Mesendoderm (in vitro differentiated cells): ENCODE results near the gene TTC33.

ENCODE experiments used
- DNase-seq: peaks from one replicate; pipeline ENCODE4 v3.0.0; 2013
- H2AK5ac ChIP-seq: 2 replicates; pipeline ENCODE4 v1.6.1; 2013; ENCODE audit warnings: low read length, inconsistent platforms
- H2BK120ac ChIP-seq: 2 replicates; pipeline ENCODE4 v1.6.1; 2013; ENCODE audit warnings: low read depth, mild to moderate bottlenecking, low read length, moderate library complexity, mixed read lengths
- H2BK15ac ChIP-seq: replicated peaks from 2 replicates; pipeline ENCODE4 v1.6.1; 2013; ENCODE audit warnings: low read depth, mild to moderate bottlenecking, moderate library complexity
- H2BK5ac ChIP-seq: 2 replicates; pipeline ENCODE4 v1.6.1; 2013; ENCODE audit warnings: low read length, inconsistent platforms
- H3K18ac ChIP-seq: 2 replicates; pipeline ENCODE4 v1.6.1; 2013; ENCODE audit warnings: mild to moderate bottlenecking, low read length, mixed read lengths
- H3K23ac ChIP-seq: one replicate; pipeline ENCODE4 v1.6.1; 2013; ENCODE audit warnings: low read length
- H3K27ac ChIP-seq: 2 replicates; pipeline ENCODE4 v1.5.1; 2013; ENCODE audit warnings: low read depth, mild to moderate bottlenecking, inconsistent platforms, low read length, moderate library complexity
- H3K27me3 ChIP-seq: 2 replicates; pipeline ENCODE4 v1.6.1; 2013; ENCODE audit warnings: low read length, control low read depth, mild to moderate bottlenecking, inconsistent platforms; ENCODE audit not compliant: insufficient read depth, poor library complexity
- H3K36me3 ChIP-seq: 2 replicates; pipeline ENCODE4 v1.6.1; 2013; ENCODE audit warnings: low read length, inconsistent platforms; ENCODE audit not compliant: control insufficient read depth, insufficient read depth
- H3K4ac ChIP-seq: one replicate; pipeline ENCODE4 v1.6.1; 2013; ENCODE audit warnings: low read depth, mild to moderate bottlenecking, low read length, moderate library complexity
- H3K4me1 ChIP-seq: 2 replicates; pipeline ENCODE4 v1.6.1; 2013; ENCODE audit warnings: low read depth, low read length, inconsistent platforms; ENCODE audit not compliant: control insufficient read depth
- H3K4me2 ChIP-seq: 2 replicates; pipeline ENCODE4 v1.6.1; 2013; ENCODE audit warnings: low read length
- H3K4me3 ChIP-seq: 2 replicates; pipeline ENCODE4 v1.5.1; 2013; ENCODE audit warnings: mild to moderate bottlenecking, low read length
- H3K56ac ChIP-seq: one replicate; pipeline ENCODE4 v1.6.1; 2013; ENCODE audit warnings: low read length
- H3K79me1 ChIP-seq: 2 replicates; pipeline ENCODE4 v1.6.1; 2013; ENCODE audit warnings: low read length, inconsistent platforms
- H3K79me2 ChIP-seq: 2 replicates; pipeline ENCODE4 v1.6.1; 2013; ENCODE audit warnings: mild to moderate bottlenecking, low read length; ENCODE audit not compliant: control insufficient read depth, insufficient read depth
- H3K9ac ChIP-seq: 2 replicates; pipeline ENCODE4 v1.6.1; 2013; ENCODE audit warnings: low read length, inconsistent platforms
- H4K5ac ChIP-seq: one replicate; pipeline ENCODE4 v1.6.1; 2013; ENCODE audit warnings: low read length
- H4K8ac ChIP-seq: one replicate; pipeline ENCODE4 v1.6.1; 2013; ENCODE audit warnings: low read depth, mild to moderate bottlenecking, control low read depth, low read length, moderate library complexity
- WGBS: extraction: QIAGEN DNeasy Blood & Tissue Kit; methylation state at CpG from one replicate; pipeline ENCODE4 v1.1.7; 2013; ENCODE audit warnings: low lambda C conversion rate, missing lambda C conversion rate; ENCODE audit not compliant: insufficient coverage; ENCODE audit errors: extremely low coverage; 5-methylcytosine and 5-hydroxymethylcytosine counted together

Gene TTC33

DNA sequence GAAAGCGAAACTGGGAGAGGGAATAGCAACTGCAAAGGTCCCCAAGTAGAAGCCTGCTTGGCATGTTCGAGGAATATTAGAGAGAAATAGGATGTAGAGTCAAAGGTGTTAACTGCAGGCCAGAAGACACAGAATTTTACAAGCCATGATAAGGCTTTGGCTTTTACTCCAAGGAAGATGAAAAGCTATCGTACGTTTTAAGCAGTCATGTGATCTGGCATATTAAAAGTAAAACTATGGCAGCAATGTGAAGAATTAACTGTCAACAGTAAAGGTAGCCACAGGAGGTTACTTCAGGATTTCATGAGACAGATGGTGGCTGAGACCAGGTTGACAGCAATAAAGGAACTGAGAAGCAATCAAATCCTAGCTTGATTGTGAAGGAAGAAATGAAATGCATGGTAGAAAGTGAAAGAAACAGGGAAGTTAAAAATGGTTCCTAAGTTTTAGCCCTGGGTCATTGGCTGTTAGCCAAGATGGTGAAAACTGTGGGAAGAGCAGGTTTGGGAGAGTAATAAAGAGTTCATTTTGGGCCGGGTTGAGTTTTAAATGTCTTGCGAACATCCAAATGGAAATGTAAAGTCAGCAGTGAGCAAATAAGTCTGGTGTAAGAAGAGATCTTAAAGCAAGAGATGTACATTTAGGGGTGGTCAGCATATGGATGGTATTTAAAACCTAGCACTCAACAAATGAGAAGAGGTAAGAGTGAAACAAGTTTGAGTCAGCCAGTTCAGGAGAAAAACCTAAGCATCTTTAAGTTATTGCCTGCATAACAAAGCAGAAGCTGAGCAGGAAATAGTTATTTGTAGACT lies 20.3 kb upstream of the TTC33 start:
- Histone ChIP-seq H3K9ac (no peak overlapping the region), H3K36me3 (no peaks in the 10 kb centered on the region)
- WGBS, result no CpG with 5 or more reads among the region's 6 CpGs

GRCh38 chr5:40775085-40775845 lies 19.5 kb upstream of the TTC33 start:
- Histone ChIP-seq H3K27me3 (no peaks in the 10 kb centered on the region), H3K4me2 (no peak overlapping the region), H3K4me3 (no peak overlapping the region), H3K4me1 (no peaks in the 10 kb centered on the region), H2BK15ac (no peak overlapping the region), H3K79me2 (peaks cover 10% of the 10 kb centered on the region), H3K79me1 (no peaks in the 10 kb centered on the region), H4K8ac (no peak overlapping the region), H2AK5ac (no peak overlapping the region), H3K9ac (no peak overlapping the region), H2BK120ac (no peak overlapping the region), H3K4ac (no peak overlapping the region), H3K18ac (no peak overlapping the region), H4K5ac (no peak overlapping the region), H3K27ac (no peak overlapping the region), H3K56ac (no peak overlapping the region), H3K23ac (no peak overlapping the region), H3K36me3 (no peaks in the 10 kb centered on the region), H2BK5ac (no peak overlapping the region)
- DNase-seq, result no peak
- no CpG with 5 or more reads among the region's 4 CpGs for WGBS

More for the DNA sequence above, 20.3 kb upstream of the TTC33 start:
- Histone ChIP-seq H4K5ac (no peak overlapping the region), H4K8ac (no peak overlapping the region), H2BK5ac (no peak overlapping the region), H3K18ac (no peak overlapping the region), H3K4me3 (no peak overlapping the region), H2BK120ac (no peak overlapping the region), H3K23ac (no peak overlapping the region), H3K79me2 (peaks cover 17% of the 10 kb centered on the region), H2AK5ac (no peak overlapping the region), H3K4ac (no peak overlapping the region), H3K4me2 (no peak overlapping the region), H3K56ac (no peak overlapping the region), H3K27me3 (no peaks in the 10 kb centered on the region), H2BK15ac (no peak overlapping the region), H3K27ac (no peak overlapping the region), H3K79me1 (no peaks in the 10 kb centered on the region), H3K4me1 (no peaks in the 10 kb centered on the region)
- no peak for DNase-seq

- no peaks in the 10 kb centered on the region for H3K4me1 ChIP-seq
- WGBS, result no CpG with 5 or more reads among the region's 1 CpG
- peak; percentile 23 for DNase-seq
- no peak overlapping the region for H4K5ac ChIP-seq
- no peak overlapping the region for H2BK15ac ChIP-seq
- no peak overlapping the region for H3K9ac ChIP-seq
- no peak overlapping the region for H3K4ac ChIP-seq
- H3K4me2 ChIP-seq, result no peak overlapping the region
- H3K18ac ChIP-seq, result no peak overlapping the region
- no peak overlapping the region for H2BK5ac ChIP-seq
- H2AK5ac ChIP-seq, result no peak overlapping the region
- H3K36me3 ChIP-seq, result no peaks in the 10 kb centered on the region
- H3K79me2 ChIP-seq, result peaks cover 5% of the 10 kb centered on the region
- no peaks in the 10 kb centered on the region for H3K27me3 ChIP-seq
- H4K8ac ChIP-seq, result no peak overlapping the region
- no peak overlapping the region for H3K23ac ChIP-seq
- no peak overlapping the region for H3K4me3 ChIP-seq
- no peaks in the 10 kb centered on the region for H3K79me1 ChIP-seq
- no peak overlapping the region for H2BK120ac ChIP-seq
- no peak overlapping the region for H3K56ac ChIP-seq
- H3K27ac ChIP-seq, result no peak overlapping the region
Measured at GRCh38 chr5:40774623-40775022, 18.9 kb upstream of the TTC33 start.

DNA sequence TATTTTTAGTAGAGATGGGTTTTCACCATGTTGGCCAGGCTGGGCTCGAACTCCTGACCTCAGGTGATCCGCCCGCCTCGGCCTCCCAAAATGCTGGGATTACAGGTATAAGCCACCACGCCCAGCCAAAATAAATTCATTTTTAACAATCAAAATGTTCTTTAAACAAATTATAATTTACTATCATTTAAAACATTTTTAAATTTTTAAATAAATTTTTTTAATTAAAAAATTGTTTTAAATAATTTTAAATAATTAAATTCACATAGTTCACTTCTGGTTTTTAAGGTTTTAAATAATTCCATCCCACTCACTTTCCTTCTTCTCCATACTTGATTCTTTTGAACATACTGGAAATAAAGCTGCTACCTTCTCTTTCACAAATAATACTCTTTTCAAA lies 15.0 kb upstream of the TTC33 start:
- no peaks in the 10 kb centered on the region for H3K36me3 ChIP-seq

DNA sequence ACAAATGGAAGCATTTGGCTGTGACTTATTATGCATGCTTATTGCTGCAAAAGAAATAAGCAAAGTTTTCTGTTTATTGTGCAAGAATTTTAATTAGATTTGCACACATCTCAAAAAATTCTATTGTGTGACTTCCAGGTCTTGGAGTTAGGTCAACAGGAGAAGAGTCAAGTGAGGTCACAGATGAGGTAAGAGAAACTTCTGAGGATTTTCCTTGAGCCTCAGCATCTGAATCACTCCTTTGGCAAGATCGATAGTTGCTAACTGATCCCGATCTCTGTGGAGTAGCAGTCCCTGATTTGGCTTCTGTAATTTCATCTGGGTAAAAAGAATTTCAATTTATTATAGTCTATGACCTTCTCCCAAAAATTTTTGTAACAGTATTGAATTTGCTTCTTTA lies 6.9 kb upstream of the TTC33 start:
- Histone ChIP-seq H2BK15ac (no peak overlapping the region), H2BK120ac (no peak overlapping the region), H3K79me1 (no peaks in the 10 kb centered on the region), H4K5ac (no peak overlapping the region), H4K8ac (no peak overlapping the region), H2BK5ac (no peak overlapping the region), H3K36me3 (no peaks in the 10 kb centered on the region), H3K18ac (no peak overlapping the region), H3K4me2 (no peak overlapping the region), H3K27me3 (no peaks in the 10 kb centered on the region), H3K4me1 (no peaks in the 10 kb centered on the region), H3K23ac (no peak overlapping the region), H3K79me2 (no peaks in the 10 kb centered on the region), H2AK5ac (no peak overlapping the region), H3K4me3 (no peak overlapping the region), H3K4ac (no peak overlapping the region), H3K9ac (no peak overlapping the region), H3K56ac (no peak overlapping the region), H3K27ac (no peak overlapping the region)
- no peak for DNase-seq
- WGBS, result no CpG with 5 or more reads among the region's 2 CpGs

More for the DNA sequence above, 15.0 kb upstream of the TTC33 start:
- Histone ChIP-seq H2BK5ac (no peak overlapping the region), H4K5ac (no peak overlapping the region), H3K18ac (no peak overlapping the region), H3K4me3 (no peak overlapping the region), H3K27me3 (no peaks in the 10 kb centered on the region), H3K23ac (no peak overlapping the region), H4K8ac (no peak overlapping the region), H3K27ac (no peak overlapping the region), H3K9ac (no peak overlapping the region), H3K4me1 (no peaks in the 10 kb centered on the region), H2BK15ac (no peak overlapping the region), H3K56ac (no peak overlapping the region), H2AK5ac (no peak overlapping the region), H3K4me2 (no peak overlapping the region), H3K4ac (no peak overlapping the region), H3K79me2 (no peaks in the 10 kb centered on the region), H2BK120ac (no peak overlapping the region), H3K79me1 (no peaks in the 10 kb centered on the region)
- no peak for DNase-seq
- WGBS, result no CpG with 5 or more reads among the region's 5 CpGs
